A673 (cell line): ENCODE measurements around the gene FIS1. TPM values are rescaled to one million over a fixed set of nuclear protein-coding genes. Genes with fewer than 3 reads are reported as not detected.
"Not testable (repeated sequence)": the region's sequence is repeated elsewhere in the genome, so short reads cannot be mapped to it uniquely, and the experiment has no call there.

Experiments used
- Bru-seq: library from RNA; stranded (reverse); fragments of 400-500 nt; gene quantifications from one replicate; lab custom pipeline; 2021; lab: Mats Ljungman, UMichigan
- BruChase-seq, 2 experiments: library from RNA; stranded (reverse); fragments of 400-500 nt; gene quantifications; one replicate each; lab custom pipeline; 2021; lab: Mats Ljungman, UMichigan
- BruUV-seq: library from RNA; stranded (reverse); fragments of 400-500 nt; replicated peaks from 2 replicates; lab custom pipeline; 2021; lab: Mats Ljungman, UMichigan
- CTCF ChIA-PET: fragments of 300-600 bp; sonication (Branson Sonifier 250); formaldehyde crosslinking; loops from one replicate; lab custom pipeline; 2022; ENCODE audit warnings: antibody characterized with exemption; lab: Charles Lee
- POLR2A ChIA-PET: fragments of 300-600 bp; sonication (Branson Sonifier 250); formaldehyde crosslinking; loops from one replicate; lab custom pipeline; 2022; ENCODE audit warnings: antibody characterized with exemption; ENCODE audit not compliant: low non-redundant PET; lab: Charles Lee
- DNase-seq: peaks from one replicate; pipeline ENCODE4 v3.0.0-alpha.2; 2015; ENCODE audit warnings: low spot score
- H3K27ac ChIP-seq: fragments of 200-600 bp; sonication (generic); 2 replicates; pipeline ENCODE4 v1.5.1; 2016; ENCODE audit warnings: mixed run types, low read depth, mild to moderate bottlenecking, mixed read lengths, antibody characterized with exemption, low read length; ENCODE audit not compliant: poor library complexity, severe bottlenecking
- H3K27me3 ChIP-seq: fragments of 200-600 bp; sonication (generic); replicated peaks from 2 replicates; pipeline ENCODE4 v1.6.1; 2017; ENCODE audit warnings: mixed run types, low read depth, mild to moderate bottlenecking, mixed read lengths, antibody characterized with exemption, low read length; ENCODE audit not compliant: insufficient read depth, poor library complexity
- H3K36me3 ChIP-seq: fragments of 200-600 bp; sonication (generic); 2 replicates; pipeline ENCODE4 v1.6.1; 2016; ENCODE audit warnings: mixed run types, mild to moderate bottlenecking, mixed read lengths, antibody characterized with exemption, low read length; ENCODE audit not compliant: insufficient read depth, poor library complexity, severe bottlenecking
- H3K4me1 ChIP-seq: fragments of 200-600 bp; sonication (generic); 2 replicates; pipeline ENCODE4 v1.6.1; 2017; ENCODE audit warnings: mixed run types, mild to moderate bottlenecking, mixed read lengths, antibody characterized with exemption, low read length; ENCODE audit not compliant: insufficient read depth, poor library complexity, severe bottlenecking
- H3K4me3 ChIP-seq: fragments of 200-600 bp; sonication (generic); 2 replicates; pipeline ENCODE4 v1.5.1; 2016; ENCODE audit warnings: low read depth, mixed run types, mild to moderate bottlenecking, mixed read lengths, low read length; ENCODE audit not compliant: poor library complexity, severe bottlenecking
- H3K9me3 ChIP-seq: fragments of 200-600 bp; sonication (generic); 2 replicates; pipeline ENCODE4 v1.6.1; 2016; ENCODE audit warnings: mixed run types, low read depth, mild to moderate bottlenecking, mixed read lengths, antibody characterized with exemption, low read length; ENCODE audit not compliant: poor library complexity, severe bottlenecking
- CTCF ChIP-seq: fragments of 300-800, 200-600 bp; sonication (generic); conservative IDR thresholded peaks from 2 replicates; pipeline ENCODE4 v1.5.1; 2017; ENCODE audit warnings: low read depth, mild to moderate bottlenecking, antibody characterized with exemption, low read length, moderate library complexity, mixed read lengths
- EZH2 ChIP-seq: fragments of 200-600 bp; sonication (generic); IDR thresholded peaks from 2 replicates; pipeline ENCODE4 v1.6.1; 2017; ENCODE audit warnings: borderline replicate concordance, low read depth, mild to moderate bottlenecking, mixed read lengths, antibody characterized with exemption, low read length; ENCODE audit not compliant: poor library complexity, severe bottlenecking
- intact Hi-C: fragments of 100-400 bp; cut with micrococcal nuclease; formaldehyde crosslinking; loops from one replicate; pipeline ENCODE4 v1.10.0; 2022; ENCODE audit not compliant: unreplicated experiment
- long read RNA-seq: library from polyadenylated mRNA; stranded (forward); transcript quantifications from one replicate; pipeline ENCODE4 v2.0.0, GENCODE V29; 2022
- total RNA-seq: library from RNA; stranded (reverse); gene quantifications from 2 replicates; pipeline ENCODE4 v1.2.3, GENCODE V29; 2021

The FIS1 gene
- total RNA-seq (74.1 and 79.6 TPM in 2 replicates), Bru-seq, nascent RNA (percentile 70 among the genes with signal in this experiment), BruChase-seq, experiment 1, labeled RNA remaining after a 2-hour chase (percentile 68 among the genes with signal in this experiment), BruChase-seq, experiment 2, labeled RNA remaining after a 6-hour chase (percentile 76 among the genes with signal in this experiment)
- long read RNA-seq, transcript FIS1-201 (5 exons, 734 nt): major isoform, 26 of 29 reads
- long read RNA-seq, partial matches to known transcripts: 1 of 29 reads
- long read RNA-seq, other reads (novel, unspliced or antisense): 0 of 29 reads

GRCh38 chr7:101244375-101245146 lies at the start of gene FIS1:
Gene FIS1, minus strand, starts transcription at chr7:101245081. Its CDS starts 77 bp downstream, at chr7:101245004.
- CTCF ChIA-PET: interaction anchor here (0.6 to 1.9 kb wide), 4 partner anchors 8 to 193 kb away, joined by 3 to 19 read pairs (median 5); partner anchors contain the start of genes PLOD3 and ZNHIT1
- POLR2A ChIA-PET: no interaction called here
- no peaks in the 10 kb centered on the region for H3K27me3 ChIP-seq
- H3K4me1 ChIP-seq: no peaks in the 10 kb centered on the region
- H3K36me3 ChIP-seq: peaks cover 11% of the 10 kb centered on the region
- H3K4me3 ChIP-seq: peak within 1 kb of the TSS; percentile 86
- no peaks in the 10 kb centered on the region for H3K9me3 ChIP-seq
- peak within 1 kb of the TSS; percentile 87 for H3K27ac ChIP-seq
- no TSS peak for BruUV-seq
- TF ChIP-seq CTCF (peak; percentile 92), EZH2 (no peak)
- intact Hi-C loops: loop anchor here (2.0 kb wide), 3 partner anchors 26 to 350 kb away; partner anchors contain the start of genes ACHE and ZNHIT1
- peak; percentile 94 for DNase-seq

- no peaks in the 10 kb centered on the region for H3K4me1 ChIP-seq
- intact Hi-C loops: no loop called here
- H3K27me3 ChIP-seq: peaks cover 16% of the 10 kb centered on the region
- no peak for DNase-seq
- ChIA-PET CTCF (no interaction called here), POLR2A (no interaction called here)
- no peaks in the 10 kb centered on the region for H3K9me3 ChIP-seq
- no peak for TF ChIP-seq CTCF
- TF ChIP-seq EZH2: no peak
- no peak overlapping the region for H3K27ac ChIP-seq
- H3K36me3 ChIP-seq: no peaks in the 10 kb centered on the region
- no TSS peak for BruUV-seq
- H3K4me3 ChIP-seq: no peak overlapping the region
These were observed 49.4 kb upstream of the FIS1 start for GRCh38 chr7:101294039-101294831.

GRCh38 chr7:101293069-101294021 lies 48.5 kb upstream of the FIS1 start:
- CTCF ChIA-PET, POLR2A ChIA-PET, H3K9me3 ChIP-seq, intact Hi-C loops, H3K27ac ChIP-seq, DNase-seq, H3K4me1 ChIP-seq, BruUV-seq, H3K36me3 ChIP-seq, H3K4me3 ChIP-seq: not testable (repeated sequence)
- H3K27me3 ChIP-seq: peaks cover 12% of the 10 kb centered on the region

- H3K27me3 ChIP-seq, H3K36me3 ChIP-seq, H3K4me1 ChIP-seq, intact Hi-C loops, H3K27ac ChIP-seq, DNase-seq, BruUV-seq, H3K9me3 ChIP-seq, H3K4me3 ChIP-seq, POLR2A ChIA-PET: not testable (repeated sequence)
- CTCF ChIA-PET: interaction anchor here (0.6 kb wide), 1 partner anchor 389 kb away, joined by 3 read pairs; no protein-coding TSS in a partner anchor
These were observed 47.7 kb upstream of the FIS1 start for GRCh38 chr7:101292566-101292965.
